Measurements from ENCODE around the gene SLC2A13.

The SLC2A13 gene

DNA sequence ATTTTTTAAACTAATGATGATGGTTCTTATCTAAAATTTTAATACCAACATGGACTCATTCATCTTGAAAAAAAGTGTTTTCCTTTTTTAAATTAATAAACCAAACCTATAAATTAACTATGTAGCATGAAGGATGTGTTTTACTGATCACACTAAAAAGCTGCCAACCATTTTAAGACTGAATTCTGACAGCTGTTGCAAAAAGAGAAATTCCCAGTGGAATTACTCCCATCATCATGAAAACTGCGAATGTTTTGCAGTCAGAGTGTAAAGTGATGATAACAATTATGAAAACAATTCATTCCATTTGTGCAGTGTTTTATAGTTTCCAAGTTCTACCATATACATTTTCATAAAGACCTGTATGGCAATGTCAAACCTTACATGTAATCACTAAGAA is 232.8 kb downstream of the SLC2A13 start:
- no peak for DNase-seq (ENCODE audit: low read depth)
- TF ChIP-seq, protein P1, sequence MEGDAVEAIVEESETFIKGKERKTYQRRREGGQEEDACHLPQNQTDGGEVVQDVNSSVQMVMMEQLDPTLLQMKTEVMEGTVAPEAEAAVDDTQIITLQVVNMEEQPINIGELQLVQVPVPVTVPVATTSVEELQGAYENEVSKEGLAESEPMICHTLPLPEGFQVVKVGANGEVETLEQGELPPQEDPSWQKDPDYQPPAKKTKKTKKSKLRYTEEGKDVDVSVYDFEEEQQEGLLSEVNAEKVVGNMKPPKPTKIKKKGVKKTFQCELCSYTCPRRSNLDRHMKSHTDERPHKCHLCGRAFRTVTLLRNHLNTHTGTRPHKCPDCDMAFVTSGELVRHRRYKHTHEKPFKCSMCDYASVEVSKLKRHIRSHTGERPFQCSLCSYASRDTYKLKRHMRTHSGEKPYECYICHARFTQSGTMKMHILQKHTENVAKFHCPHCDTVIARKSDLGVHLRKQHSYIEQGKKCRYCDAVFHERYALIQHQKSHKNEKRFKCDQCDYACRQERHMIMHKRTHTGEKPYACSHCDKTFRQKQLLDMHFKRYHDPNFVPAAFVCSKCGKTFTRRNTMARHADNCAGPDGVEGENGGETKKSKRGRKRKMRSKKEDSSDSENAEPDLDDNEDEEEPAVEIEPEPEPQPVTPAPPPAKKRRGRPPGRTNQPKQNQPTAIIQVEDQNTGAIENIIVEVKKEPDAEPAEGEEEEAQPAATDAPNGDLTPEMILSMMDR (IDR thresholded peaks at IDR 0.05; ENCODE audit: insufficient read depth, low read depth, low read length, missing control alignments), result no peak
- H3K4me3 ChIP-seq (ENCODE audit: low read length), result no peak overlapping the region

DNA sequence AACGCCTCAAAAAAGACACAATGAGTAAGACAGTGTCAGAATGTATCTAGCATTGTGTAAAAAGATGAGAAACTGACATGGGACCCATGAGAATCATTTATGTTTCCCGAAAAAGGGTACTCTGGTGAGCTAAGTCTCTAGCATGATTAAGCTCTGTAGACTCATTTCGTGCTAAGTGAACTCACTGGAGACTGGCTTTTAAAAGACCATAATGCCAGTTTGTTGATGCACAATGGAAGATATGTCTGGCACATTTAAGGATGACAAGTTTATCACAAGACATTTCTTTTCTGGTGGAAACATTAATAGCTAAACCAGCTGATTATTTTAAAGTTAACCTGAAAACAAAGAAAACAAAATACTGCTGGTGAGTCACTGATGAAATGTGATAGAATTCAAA is 233.5 kb downstream of the SLC2A13 start:
- TF ChIP-seq, protein P1 (IDR thresholded peaks at IDR 0.05; ENCODE audit: insufficient read depth, low read depth, low read length, missing control alignments), result no peak
- DNase-seq (ENCODE audit: low read depth), result no peak
- H3K4me3 ChIP-seq (ENCODE audit: low read length), result no peak overlapping the region

DNA sequence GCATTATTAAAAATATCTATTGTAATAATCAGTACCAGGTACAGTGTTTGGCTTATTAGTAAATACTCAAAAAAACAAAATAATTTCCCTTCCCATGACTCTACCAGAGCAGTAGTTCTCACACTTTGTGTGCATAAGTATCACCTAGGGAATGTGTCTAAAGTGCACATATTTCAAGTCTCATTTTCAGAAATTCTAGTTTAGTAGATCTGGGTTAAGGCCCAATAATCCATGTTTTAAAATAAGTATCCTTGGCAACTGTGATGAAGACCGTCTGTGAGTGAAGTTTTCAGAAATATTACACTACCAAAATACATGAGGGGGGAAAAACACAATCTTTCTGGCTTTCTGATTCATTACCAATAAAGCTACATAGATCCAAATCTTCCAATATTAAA is 237.6 kb downstream of the SLC2A13 start:
- TF ChIP-seq, protein P1 (IDR thresholded peaks at IDR 0.05; ENCODE audit: insufficient read depth, low read depth, low read length, missing control alignments), result no peak
- DNase-seq (ENCODE audit: low read depth), result no peak
- no peak overlapping the region for H3K4me3 ChIP-seq (ENCODE audit: low read length)

DNA sequence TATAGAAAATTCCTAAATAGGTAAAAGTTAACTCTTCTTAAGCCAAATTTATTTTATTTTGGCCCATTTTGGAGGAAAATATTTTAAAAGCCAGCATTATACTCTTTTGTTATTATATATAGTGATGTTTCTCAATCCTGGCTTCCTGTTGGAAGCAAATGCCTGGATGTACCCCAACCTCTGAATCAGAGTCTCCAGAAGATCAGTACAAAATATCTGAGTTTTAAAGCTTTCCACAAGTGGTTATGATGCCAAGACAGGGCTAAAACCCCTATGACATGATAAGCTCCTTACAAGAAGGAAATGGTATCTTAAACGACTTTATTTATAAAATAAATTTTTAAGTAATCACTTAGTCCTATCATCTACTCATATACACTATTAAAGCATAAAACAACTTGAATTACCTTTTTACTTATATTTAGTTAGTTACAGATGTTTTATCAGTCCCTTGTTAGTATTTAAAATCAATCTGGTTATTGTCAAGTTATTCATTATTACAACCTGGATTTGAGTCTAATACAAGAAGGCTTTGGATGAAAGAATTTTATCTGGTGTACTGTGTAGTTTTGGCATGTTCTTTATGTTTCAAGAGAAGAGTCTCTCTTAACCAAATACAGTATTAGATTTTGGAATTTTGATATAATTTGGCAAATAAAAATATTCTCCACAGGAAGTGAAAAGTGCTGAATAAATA is 238.1 kb downstream of the SLC2A13 start:
- TF ChIP-seq, protein P1 (IDR thresholded peaks at IDR 0.05; ENCODE audit: insufficient read depth, low read depth, low read length, missing control alignments), result no peak
- DNase-seq (ENCODE audit: low read depth), result no peak
- H3K4me3 ChIP-seq (ENCODE audit: low read length), result no peak overlapping the region

DNA sequence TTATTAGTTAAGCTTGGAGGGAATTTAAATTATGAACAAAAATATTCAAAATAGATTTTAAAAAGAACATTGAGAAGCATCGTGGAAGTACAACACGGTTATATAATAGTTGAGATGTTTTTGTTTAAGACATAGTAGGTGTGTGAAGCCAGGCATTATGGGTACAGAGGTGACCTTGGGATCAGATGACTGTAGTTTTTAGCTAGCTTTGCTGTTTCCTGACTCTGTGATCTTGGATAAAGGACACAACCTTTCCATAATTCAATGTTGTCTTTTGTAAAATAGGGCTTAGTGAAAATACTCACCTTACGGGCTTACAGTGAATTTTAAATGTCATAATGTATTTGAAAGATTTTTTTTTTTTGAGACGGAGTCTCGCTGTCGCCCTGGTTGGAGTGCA is 239.7 kb downstream of the SLC2A13 start:
- no peak overlapping the region for H3K4me3 ChIP-seq (ENCODE audit: low read length)
- no peak for DNase-seq (ENCODE audit: low read depth)
- TF ChIP-seq, protein P1 (IDR thresholded peaks at IDR 0.05; ENCODE audit: insufficient read depth, low read depth, low read length, missing control alignments), result no peak

DNA sequence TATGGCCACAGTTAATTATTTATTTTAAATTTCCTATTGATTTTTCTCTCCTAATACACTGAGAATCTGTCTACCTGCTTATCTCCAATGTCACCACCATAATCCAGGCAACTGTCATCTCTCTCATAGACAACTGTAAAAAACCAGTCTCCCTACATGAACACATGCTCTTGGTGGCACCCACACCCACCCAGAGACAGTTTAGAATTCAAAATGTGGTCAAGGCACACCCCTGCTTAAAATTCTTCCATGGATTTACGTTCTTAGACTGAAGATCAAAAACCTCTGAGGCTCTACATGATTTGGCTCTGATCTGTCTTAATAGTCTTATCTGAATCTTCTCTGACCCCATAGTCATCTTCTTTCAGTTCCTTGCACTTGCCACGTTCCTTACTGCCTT is 245.2 kb downstream of the SLC2A13 start:
- TF ChIP-seq, protein P1 (IDR thresholded peaks at IDR 0.05; ENCODE audit: insufficient read depth, low read depth, low read length, missing control alignments), result no peak
- DNase-seq (ENCODE audit: low read depth), result no peak
- H3K4me3 ChIP-seq (ENCODE audit: low read length), result no peak overlapping the region

DNA sequence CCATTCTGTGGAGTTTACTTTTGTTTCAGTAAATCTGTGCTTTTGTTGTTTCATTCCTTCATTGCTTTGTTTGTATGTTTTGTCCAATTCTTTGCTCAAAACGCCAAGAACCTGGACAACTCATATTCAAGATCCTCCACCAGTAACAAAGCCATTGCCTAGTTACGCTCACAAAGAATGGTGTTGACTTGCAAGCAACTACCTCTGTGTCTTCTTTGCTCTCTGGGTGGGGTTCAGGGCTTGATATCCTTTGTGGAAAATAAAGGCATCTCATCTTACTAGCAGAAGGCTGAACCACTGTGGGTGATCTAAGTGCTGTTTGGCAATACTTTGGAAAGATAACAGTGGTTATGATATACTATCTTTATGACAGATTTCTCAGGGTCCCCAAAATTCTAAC is 252.9 kb downstream of the SLC2A13 start:
- DNase-seq (ENCODE audit: low read depth), result no peak
- H3K4me3 ChIP-seq (ENCODE audit: low read length), result no peak overlapping the region
- TF ChIP-seq, protein P1 (IDR thresholded peaks at IDR 0.05; ENCODE audit: insufficient read depth, low read depth, low read length, missing control alignments), result no peak
